ENCODE results near the gene SLC41A2.

DNA sequence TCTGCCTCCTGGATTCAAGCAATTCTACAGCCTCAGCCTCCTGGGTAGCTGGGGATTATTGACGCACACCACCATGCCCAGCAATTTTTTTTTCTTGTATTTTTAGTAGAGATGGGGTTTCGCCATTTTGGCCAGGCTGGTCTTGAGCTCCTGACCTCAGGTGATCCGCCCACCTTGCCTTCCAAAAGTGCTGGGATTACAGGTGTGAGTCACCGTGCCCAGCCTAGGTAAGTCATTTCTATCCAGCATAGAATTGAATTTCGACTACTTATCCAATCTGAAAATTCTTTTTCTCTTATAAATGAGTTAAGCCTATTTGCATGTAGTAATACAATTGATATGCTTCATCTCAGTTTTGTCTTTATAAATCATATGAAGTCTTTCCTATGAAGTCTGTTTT is 15.2 kb upstream of the SLC41A2 start:
- no peak for TF ChIP-seq POLR2AphosphoS5 (IDR thresholded peaks at IDR 0.05)
- TF ChIP-seq CTCF (IDR thresholded peaks at IDR 0.05), result no peak

All from breast epithelium (tissue), 3 donors.